DND-41 (cell line): ENCODE measurements around the gene RFTN1.

Source experiments
- ATAC-seq: fragments of 200-7000 bp; cut with Tn5 transposase; 3 replicates; pipeline ENCODE4 v1.9.1; 2021; ENCODE audit warnings: low read depth; ENCODE audit not compliant: insufficient read depth
- DNase-seq: peaks from one replicate; pipeline ENCODE4 v3.0.0-alpha.2; 2020
- H2AFZ ChIP-seq: 2 replicates; pipeline ENCODE4 v1.6.0; 2012; ENCODE audit warnings: low read depth, low read length
- H3K27ac ChIP-seq: 2 replicates; pipeline ENCODE4 v1.5.1; 2012; ENCODE audit warnings: low read length, inconsistent platforms
- H3K27me3 ChIP-seq: fragments of 200-600 bp; sonication (generic); 2 replicates; pipeline ENCODE4 v1.6.0; 2012; ENCODE audit warnings: low read length, mild to moderate bottlenecking, inconsistent platforms; ENCODE audit not compliant: insufficient read depth, poor library complexity
- H3K36me3 ChIP-seq: 2 replicates; pipeline ENCODE4 v1.5.1; 2012; ENCODE audit warnings: low read length, inconsistent platforms; ENCODE audit not compliant: insufficient read depth
- H3K4me1 ChIP-seq: 2 replicates; pipeline ENCODE4 v1.5.1; 2012; ENCODE audit warnings: mild to moderate bottlenecking, low read length; ENCODE audit not compliant: insufficient read depth
- H3K4me2 ChIP-seq: 2 replicates; pipeline ENCODE4 v1.6.0; 2012; ENCODE audit warnings: mild to moderate bottlenecking, moderate library complexity, low read length, inconsistent platforms; ENCODE audit not compliant: insufficient read depth
- H3K4me3 ChIP-seq, 2 experiments: fragments of 200-600 bp in 1 of 2; shearing (Covaris generic) in 1 of 2; 2 replicates each; pipeline ENCODE4 v1.5.1; 2012 to 2016; ENCODE audit warnings: inconsistent platforms in 2 of 2, low read length in 2 of 2, mild to moderate bottlenecking in 2 of 2, low read depth in 1 of 2, moderate library complexity in 1 of 2
- H3K79me2 ChIP-seq: 2 replicates; pipeline ENCODE4 v1.6.0; 2012; ENCODE audit warnings: low read length, inconsistent platforms; ENCODE audit not compliant: insufficient read depth
- H3K9ac ChIP-seq: 2 replicates; pipeline ENCODE4 v1.6.0; 2012; ENCODE audit warnings: low read depth, mild to moderate bottlenecking, inconsistent platforms, low read length, moderate library complexity
- H3K9me3 ChIP-seq: 2 replicates; pipeline ENCODE4 v1.5.1; 2012; ENCODE audit warnings: low read length, moderate library complexity, mild to moderate bottlenecking, inconsistent platforms; ENCODE audit not compliant: insufficient read depth, severe bottlenecking
- H4K20me1 ChIP-seq: 2 replicates; pipeline ENCODE4 v1.6.0; 2012; ENCODE audit warnings: low read length; ENCODE audit not compliant: insufficient read depth
- CTCF ChIP-seq: IDR thresholded peaks from 2 replicates; pipeline ENCODE4 v1.5.1; 2012; ENCODE audit warnings: borderline replicate concordance, low read length, moderate library complexity, mild to moderate bottlenecking; ENCODE audit not compliant: poor library complexity, severe bottlenecking; ENCODE audit errors: extremely low read depth
- EZH2 ChIP-seq: IDR thresholded peaks from 3 replicates; pipeline ENCODE4 v1.6.1; 2012; ENCODE audit warnings: borderline replicate concordance, low read depth, mild to moderate bottlenecking, moderate library complexity, low read length, inconsistent platforms; ENCODE audit not compliant: severe bottlenecking

Gene RFTN1

GRCh38 chr3:16480861-16481545 is 32.5 kb downstream of the RFTN1 start:
- H4K20me1 ChIP-seq = 0 out of 2 replicates have a peak, but pooled peaks cover 2% of the 10 kb centered on the region
- H3K4me2 ChIP-seq = no peak overlapping the region
- H2AFZ ChIP-seq = no peak overlapping the region

GRCh38 chr3:16478516-16478915 is 35.0 kb downstream of the RFTN1 start:
- Histone ChIP-seq H3K4me1 (peaks cover 5% of the 10 kb centered on the region; the same call in 1 of the 2 replicates), H3K4me3 (no peak overlapping the region), H3K9me3 (no peaks in the 10 kb centered on the region), H3K79me2 (peaks cover 73% of the 10 kb centered on the region), H4K20me1 (0 out of 2 replicates have a peak, but pooled peaks cover 2% of the 10 kb centered on the region), H3K36me3 (peaks cover 73% of the 10 kb centered on the region), H3K4me2 (no peak overlapping the region), H3K27ac (no peak overlapping the region; the same call in 1 of the 2 replicates), H2AFZ (no peak overlapping the region), H3K9ac (no peak overlapping the region), H3K27me3 (no peaks in the 10 kb centered on the region)
- DNase-seq (no peak), ATAC-seq (no peak)
- TF ChIP-seq CTCF (no peak), EZH2 (no peak)

More at GRCh38 chr3:16480861-16481545, 32.5 kb downstream of the RFTN1 start:
- no peaks in the 10 kb centered on the region for H3K9me3 ChIP-seq
- peaks cover 59% of the 10 kb centered on the region for H3K79me2 ChIP-seq
- peaks cover 5% of the 10 kb centered on the region; the same call in 1 of the 2 replicates for H3K4me1 ChIP-seq
- DNase-seq = no peak
- TF ChIP-seq CTCF (no peak), EZH2 (no peak)
- H3K27ac ChIP-seq = no peak overlapping the region
- H3K4me3 ChIP-seq = no peak overlapping the region
- no peak overlapping the region for H3K9ac ChIP-seq
- peaks cover 65% of the 10 kb centered on the region for H3K36me3 ChIP-seq
- no peaks in the 10 kb centered on the region for H3K27me3 ChIP-seq
- no peak for ATAC-seq

- Histone ChIP-seq H3K4me3 (no peak overlapping the region), H3K4me2 (no peak overlapping the region), H3K79me2 (peaks cover 73% of the 10 kb centered on the region), H2AFZ (no peak overlapping the region), H3K9ac (no peak overlapping the region), H3K4me1 (peaks cover 4% of the 10 kb centered on the region; the same call in 1 of the 2 replicates), H3K36me3 (peaks cover 72% of the 10 kb centered on the region), H4K20me1 (0 out of 2 replicates have a peak, but pooled peaks cover 2% of the 10 kb centered on the region), H3K27ac (no peak overlapping the region), H3K9me3 (no peaks in the 10 kb centered on the region), H3K27me3 (no peaks in the 10 kb centered on the region)
- ATAC-seq (no peak), DNase-seq (no peak)
- TF ChIP-seq CTCF (no peak), EZH2 (no peak)
These were observed 36.0 kb downstream of the RFTN1 start for GRCh38 chr3:16477521-16477920.
